ENCODE data around the gene CIDEC.

DNA sequence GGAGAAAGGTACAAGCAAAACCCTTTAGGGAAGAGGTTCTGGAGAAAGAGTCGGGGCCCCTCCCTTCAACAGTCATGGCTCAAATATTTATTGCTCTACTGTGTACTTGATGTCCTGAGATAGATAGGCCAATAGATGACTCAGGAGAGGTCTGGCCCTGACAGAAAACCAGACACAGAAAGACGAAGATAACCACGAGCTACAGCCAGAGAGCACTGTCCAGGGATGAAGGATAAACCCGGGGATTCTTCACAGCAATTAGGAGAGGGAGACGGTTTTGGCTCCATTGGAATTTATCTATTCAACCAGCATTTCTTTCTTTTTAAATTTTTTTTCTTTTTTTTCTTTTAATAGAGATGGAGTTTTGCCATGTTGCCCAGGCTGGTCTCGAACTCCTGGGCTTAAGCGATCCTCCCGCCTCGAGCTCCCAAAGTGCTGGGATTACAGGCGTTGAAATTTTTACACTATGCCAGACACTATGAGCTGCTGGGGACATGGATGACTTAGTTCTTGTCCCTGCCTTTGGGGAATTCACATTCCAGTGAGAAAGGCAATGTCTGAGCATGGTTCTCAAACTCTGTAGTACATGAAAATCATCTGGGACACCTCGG is 4.6 kb upstream of the CIDEC start:
- TF ChIP-seq, protein P1, sequence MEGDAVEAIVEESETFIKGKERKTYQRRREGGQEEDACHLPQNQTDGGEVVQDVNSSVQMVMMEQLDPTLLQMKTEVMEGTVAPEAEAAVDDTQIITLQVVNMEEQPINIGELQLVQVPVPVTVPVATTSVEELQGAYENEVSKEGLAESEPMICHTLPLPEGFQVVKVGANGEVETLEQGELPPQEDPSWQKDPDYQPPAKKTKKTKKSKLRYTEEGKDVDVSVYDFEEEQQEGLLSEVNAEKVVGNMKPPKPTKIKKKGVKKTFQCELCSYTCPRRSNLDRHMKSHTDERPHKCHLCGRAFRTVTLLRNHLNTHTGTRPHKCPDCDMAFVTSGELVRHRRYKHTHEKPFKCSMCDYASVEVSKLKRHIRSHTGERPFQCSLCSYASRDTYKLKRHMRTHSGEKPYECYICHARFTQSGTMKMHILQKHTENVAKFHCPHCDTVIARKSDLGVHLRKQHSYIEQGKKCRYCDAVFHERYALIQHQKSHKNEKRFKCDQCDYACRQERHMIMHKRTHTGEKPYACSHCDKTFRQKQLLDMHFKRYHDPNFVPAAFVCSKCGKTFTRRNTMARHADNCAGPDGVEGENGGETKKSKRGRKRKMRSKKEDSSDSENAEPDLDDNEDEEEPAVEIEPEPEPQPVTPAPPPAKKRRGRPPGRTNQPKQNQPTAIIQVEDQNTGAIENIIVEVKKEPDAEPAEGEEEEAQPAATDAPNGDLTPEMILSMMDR (IDR thresholded peaks at IDR 0.05) = no peak
- TF ChIP-seq POLR2A (IDR thresholded peaks at IDR 0.05) = no peak
- TF ChIP-seq POLR2AphosphoS5 (IDR thresholded peaks at IDR 0.05; ENCODE audit: insufficient read depth in 1 of 2, low read depth in 1 of 2) = peak in 1 of 2 donors; percentile 84
